ES-I3 (cell line): Measurements from ENCODE around the gene SP3.

ENCODE experiments used
- H3K36me3 ChIP-seq: 2 replicates; pipeline ENCODE4 v1.6.1; 2013; ENCODE audit warnings: mild to moderate bottlenecking, low read length, control low read depth, moderate library complexity; ENCODE audit not compliant: insufficient read depth
- H3K4me1 ChIP-seq: 2 replicates; pipeline ENCODE4 v1.6.1; 2013; ENCODE audit warnings: mild to moderate bottlenecking, control low read depth, low read length; ENCODE audit not compliant: insufficient read depth
- H3K9ac ChIP-seq: 2 replicates; pipeline ENCODE4 v1.6.1; 2013; ENCODE audit warnings: low read depth, mild to moderate bottlenecking, low read length, moderate library complexity
- H3K9me3 ChIP-seq: 2 replicates; pipeline ENCODE4 v1.6.1; 2013; ENCODE audit warnings: mild to moderate bottlenecking, low read length, moderate library complexity; ENCODE audit not compliant: control insufficient read depth, insufficient read depth

The SP3 gene

DNA sequence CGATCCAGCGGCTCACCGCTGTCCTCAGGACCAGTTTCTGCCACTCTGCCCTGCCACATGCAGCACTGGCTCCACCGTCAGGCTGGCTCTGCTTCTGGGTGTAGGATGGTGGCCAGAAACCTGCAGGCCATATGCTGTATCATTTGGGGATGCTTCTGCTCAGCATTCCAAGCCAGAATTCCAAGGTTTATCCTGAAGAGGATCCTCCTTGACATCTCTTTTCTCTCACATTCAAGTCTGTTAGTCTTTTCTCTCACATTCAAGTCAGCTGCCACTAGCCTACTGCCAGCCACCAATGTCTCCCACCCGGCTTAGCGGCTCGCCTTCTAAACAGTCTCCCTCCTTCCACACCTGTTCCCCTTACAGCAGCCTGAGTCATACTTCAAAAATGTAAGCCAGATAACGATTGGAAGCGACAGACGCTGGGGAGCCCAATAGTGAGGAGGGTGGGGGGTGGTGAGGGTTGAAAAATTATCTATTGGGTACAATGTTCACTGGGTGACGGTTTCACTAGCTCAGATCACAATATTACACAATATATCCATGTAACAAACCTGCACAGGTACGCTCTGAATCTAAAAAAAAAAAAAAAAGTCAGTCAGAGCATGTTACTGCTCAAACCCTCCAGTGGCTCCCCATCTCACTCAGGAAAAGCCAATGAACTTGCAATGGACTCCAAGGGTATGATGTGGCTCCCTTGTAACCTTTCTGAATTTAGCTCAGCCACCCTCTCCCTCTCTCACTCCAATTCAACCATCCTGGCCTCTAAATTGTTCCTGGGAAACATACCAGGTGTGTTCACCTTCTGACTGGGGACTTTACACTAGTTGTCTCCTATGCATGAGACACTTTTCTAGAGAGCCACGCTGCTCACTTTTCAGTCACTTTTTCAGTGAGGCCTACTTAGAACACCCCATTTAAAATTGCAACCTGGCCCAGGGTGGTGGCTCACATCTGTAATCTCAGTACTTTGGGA lies 38.8 kb upstream of the SP3 start:
- no peaks in the 10 kb centered on the region for H3K9me3 ChIP-seq
- H3K4me1 ChIP-seq: peaks cover 14% of the 10 kb centered on the region
- no peak overlapping the region for H3K9ac ChIP-seq
- H3K36me3 ChIP-seq: no peaks in the 10 kb centered on the region

DNA sequence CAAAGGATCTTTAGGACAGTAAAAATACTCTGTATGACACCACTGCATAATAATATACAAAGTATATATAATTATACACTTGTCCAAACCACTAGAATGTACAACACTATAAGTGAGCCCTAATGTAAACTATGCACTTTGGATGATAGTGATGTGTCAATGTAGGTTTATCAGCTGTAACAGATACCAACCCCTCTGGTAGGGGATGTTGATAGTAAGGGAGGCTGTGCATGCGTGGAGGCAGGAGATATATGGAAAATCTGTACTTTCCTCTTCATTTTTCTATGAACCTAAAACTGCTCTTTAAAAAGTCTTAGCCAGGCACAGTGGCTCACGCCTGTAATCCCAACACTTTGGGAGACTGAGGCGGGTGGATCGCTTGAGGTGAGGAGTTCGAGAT lies 37.5 kb upstream of the SP3 start:
- H3K36me3 ChIP-seq: no peaks in the 10 kb centered on the region
- no peaks in the 10 kb centered on the region for H3K9me3 ChIP-seq
- H3K9ac ChIP-seq: no peak overlapping the region
- peaks cover 14% of the 10 kb centered on the region for H3K4me1 ChIP-seq

GRCh38 chr2:174001107-174001506 lies 35.9 kb upstream of the SP3 start:
- Histone ChIP-seq H3K9me3 (no peaks in the 10 kb centered on the region), H3K9ac (no peak overlapping the region), H3K36me3 (no peaks in the 10 kb centered on the region), H3K4me1 (peaks cover 14% of the 10 kb centered on the region)

DNA sequence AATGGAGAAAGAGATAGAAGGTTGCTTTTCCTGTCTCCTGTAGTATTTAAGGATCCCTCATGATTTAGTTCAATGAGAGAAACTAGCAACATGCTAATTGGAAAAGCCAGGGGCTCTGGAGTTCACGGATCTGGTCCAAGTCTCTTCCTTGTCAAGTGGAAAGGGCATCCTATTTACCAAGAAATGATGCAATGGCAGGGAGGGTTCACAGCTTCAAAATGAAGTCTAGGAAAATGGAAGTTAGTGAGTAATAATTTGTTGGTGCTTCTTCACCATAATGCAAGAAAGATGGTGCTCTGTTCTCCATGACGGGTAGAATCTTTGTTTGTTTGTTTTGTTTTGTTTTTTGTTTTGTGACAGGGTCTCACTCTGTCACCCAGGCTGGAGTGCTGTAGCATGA lies 34.6 kb upstream of the SP3 start:
- H3K4me1 ChIP-seq: peaks cover 14% of the 10 kb centered on the region
- no peaks in the 10 kb centered on the region for H3K36me3 ChIP-seq
- H3K9me3 ChIP-seq: no peaks in the 10 kb centered on the region
- no peak overlapping the region for H3K9ac ChIP-seq

GRCh38 chr2:173999272-173999671 lies 34.1 kb upstream of the SP3 start:
- Histone ChIP-seq H3K9ac (no peak overlapping the region), H3K9me3 (no peaks in the 10 kb centered on the region), H3K4me1 (peaks cover 11% of the 10 kb centered on the region), H3K36me3 (no peaks in the 10 kb centered on the region)

GRCh38 chr2:173998386-173998785 lies 33.2 kb upstream of the SP3 start:
- Histone ChIP-seq H3K9ac (no peak overlapping the region), H3K36me3 (no peaks in the 10 kb centered on the region), H3K9me3 (no peaks in the 10 kb centered on the region), H3K4me1 (peaks cover 2% of the 10 kb centered on the region)

DNA sequence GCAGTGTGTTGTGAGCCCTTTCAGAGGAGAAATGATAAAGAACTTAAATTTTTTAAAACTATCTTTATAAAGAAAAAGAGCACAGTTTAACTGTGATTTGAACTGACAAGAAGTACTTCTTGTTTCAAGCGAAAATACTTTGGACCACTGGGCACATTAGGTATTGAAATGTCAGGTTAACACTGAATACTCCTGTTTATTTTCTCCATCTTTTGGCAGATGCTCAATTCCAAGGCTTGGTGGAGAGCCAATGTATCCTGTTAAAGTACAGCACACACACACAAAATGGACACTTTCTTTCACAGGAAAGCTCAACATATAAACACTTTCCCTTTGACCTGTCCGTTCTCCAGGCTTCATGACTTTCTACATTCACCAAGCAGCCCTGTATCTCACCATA lies 32.6 kb upstream of the SP3 start:
- no peak overlapping the region for H3K9ac ChIP-seq
- H3K9me3 ChIP-seq: no peaks in the 10 kb centered on the region

GRCh38 chr2:173997269-173997668 lies 32.1 kb upstream of the SP3 start:
- H3K36me3 ChIP-seq: no peaks in the 10 kb centered on the region
- no peaks in the 10 kb centered on the region for H3K9me3 ChIP-seq
- H3K9ac ChIP-seq: no peak overlapping the region
- no peaks in the 10 kb centered on the region for H3K4me1 ChIP-seq

More for the DNA sequence above, 32.6 kb upstream of the SP3 start:
- H3K4me1 ChIP-seq: no peaks in the 10 kb centered on the region
- no peaks in the 10 kb centered on the region for H3K36me3 ChIP-seq

GRCh38 chr2:173996766-173997165 lies 31.6 kb upstream of the SP3 start:
- no peaks in the 10 kb centered on the region for H3K4me1 ChIP-seq
- H3K9ac ChIP-seq: no peak overlapping the region
- H3K36me3 ChIP-seq: no peaks in the 10 kb centered on the region
- H3K9me3 ChIP-seq: no peaks in the 10 kb centered on the region

GRCh38 chr2:173993459-173993858 lies 28.3 kb upstream of the SP3 start:
- Histone ChIP-seq H3K36me3 (no peaks in the 10 kb centered on the region), H3K9me3 (no peaks in the 10 kb centered on the region), H3K4me1 (no peaks in the 10 kb centered on the region), H3K9ac (no peak overlapping the region)

DNA sequence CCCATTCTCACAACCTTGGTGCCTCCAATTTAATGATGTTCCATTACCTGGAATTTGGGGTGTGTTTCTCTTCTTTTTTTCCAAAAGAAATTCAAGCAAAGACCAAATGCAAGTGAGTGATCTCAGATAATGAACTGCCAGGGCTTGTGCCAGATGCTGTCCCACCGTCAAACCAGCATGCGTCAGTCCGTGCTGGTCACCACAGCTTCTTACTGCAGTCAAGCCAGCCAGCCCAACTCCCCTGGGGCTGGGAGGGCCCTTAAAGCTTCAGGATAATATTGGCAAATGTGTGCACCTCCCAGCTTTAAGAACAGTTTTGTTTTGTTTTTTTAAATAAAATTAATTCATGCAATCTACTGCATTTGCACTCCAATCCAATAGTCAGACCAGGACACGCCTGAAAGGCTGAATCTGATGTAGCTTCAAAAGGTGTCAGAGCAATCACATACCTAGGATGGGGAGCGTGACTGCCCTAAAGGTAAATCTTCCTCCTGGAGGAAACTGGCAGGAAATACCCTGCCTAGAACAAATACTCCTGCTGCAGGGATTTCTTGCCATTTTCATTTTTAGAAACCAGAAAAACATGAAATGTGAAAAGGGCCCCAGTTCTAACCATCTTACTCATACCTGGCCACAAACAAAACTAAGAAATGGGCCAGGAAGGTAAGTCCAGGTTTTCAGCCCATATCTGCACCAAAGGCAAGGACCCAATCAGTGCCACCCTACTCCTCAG lies 26.8 kb upstream of the SP3 start:
- no peak overlapping the region for H3K9ac ChIP-seq
- H3K36me3 ChIP-seq: no peaks in the 10 kb centered on the region
- H3K4me1 ChIP-seq: no peaks in the 10 kb centered on the region
- no peaks in the 10 kb centered on the region for H3K9me3 ChIP-seq

DNA sequence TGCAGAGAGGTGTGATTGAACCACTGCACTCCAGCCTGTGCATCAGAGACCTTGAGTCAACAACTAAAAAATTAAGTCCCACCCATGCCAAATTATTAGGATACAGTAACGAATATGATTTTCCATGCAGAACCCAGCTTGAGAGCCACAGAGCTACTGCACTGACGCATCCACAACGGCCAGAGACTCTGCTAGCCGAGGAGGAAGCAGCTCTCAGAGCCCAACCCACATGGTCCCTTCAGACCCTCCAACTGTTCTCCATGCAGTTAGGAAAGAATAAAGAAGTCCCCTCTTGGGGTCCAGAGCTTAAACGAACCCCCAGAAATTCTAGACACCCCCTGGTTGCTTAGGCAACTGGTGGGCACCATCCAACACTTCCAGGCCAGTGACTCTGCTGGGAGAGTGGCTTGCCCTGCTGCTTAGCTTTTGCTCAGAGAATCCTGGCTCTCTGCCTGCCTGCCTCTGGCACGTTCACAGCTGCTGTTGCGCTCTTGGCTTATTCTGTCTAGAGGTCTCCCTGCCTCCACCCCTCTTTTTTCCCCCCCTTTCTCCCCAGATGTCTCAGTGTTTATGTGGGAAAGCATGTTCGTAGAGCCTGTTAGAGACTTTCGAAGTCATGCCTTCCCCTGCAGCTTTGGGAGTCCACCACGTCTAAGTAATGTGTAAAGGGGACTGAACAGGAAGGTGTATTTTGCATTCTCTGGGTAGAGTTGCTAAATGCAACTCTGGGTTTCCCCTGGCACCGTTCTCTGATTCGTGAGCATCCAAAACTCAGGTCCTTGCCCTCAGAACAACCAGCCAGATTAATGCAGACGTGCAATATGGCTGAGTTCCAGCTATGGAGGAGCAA lies 26.0 kb upstream of the SP3 start:
- H3K4me1 ChIP-seq: no peaks in the 10 kb centered on the region
- no peaks in the 10 kb centered on the region for H3K36me3 ChIP-seq
- no peak overlapping the region for H3K9ac ChIP-seq
- H3K9me3 ChIP-seq: no peaks in the 10 kb centered on the region

DNA sequence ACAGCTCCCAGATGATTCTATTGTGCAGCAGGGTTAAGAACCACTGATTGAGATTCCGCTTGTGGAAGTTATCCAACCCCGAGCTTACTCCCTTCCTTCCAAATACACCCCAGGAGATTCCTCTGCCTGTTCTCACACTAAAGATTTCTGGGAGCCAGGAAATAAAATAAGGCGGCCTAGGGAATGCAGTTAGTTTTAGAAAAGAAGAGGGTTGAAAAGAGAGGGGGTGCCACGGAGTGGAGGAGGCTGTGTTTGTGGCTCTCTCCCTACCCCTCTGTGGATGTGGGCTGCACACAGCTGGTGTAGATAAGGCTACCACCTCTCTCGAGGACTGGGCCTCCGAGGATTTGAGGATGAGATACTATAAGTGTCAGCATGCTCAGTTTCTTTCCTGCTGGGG lies 25.1 kb upstream of the SP3 start:
- Histone ChIP-seq H3K9me3 (no peaks in the 10 kb centered on the region), H3K9ac (no peak overlapping the region), H3K4me1 (no peaks in the 10 kb centered on the region), H3K36me3 (no peaks in the 10 kb centered on the region)

DNA sequence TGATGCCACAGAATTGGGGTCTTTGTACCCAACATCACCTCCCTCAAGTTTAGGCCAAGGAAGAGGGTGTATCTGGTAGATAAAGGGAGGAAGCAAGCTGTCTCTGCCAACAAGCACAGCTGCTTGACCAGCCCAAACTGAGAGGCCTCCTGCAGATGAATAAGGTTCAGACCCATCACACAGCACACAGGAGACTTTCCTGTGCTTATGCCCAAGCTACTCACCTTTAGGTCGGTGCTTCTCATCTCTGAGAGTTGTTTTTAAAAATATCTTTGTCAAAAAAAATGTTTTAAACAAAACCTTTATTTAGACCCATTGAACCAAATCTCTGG lies 24.7 kb upstream of the SP3 start:
- no peak overlapping the region for H3K9ac ChIP-seq
- H3K9me3 ChIP-seq: no peaks in the 10 kb centered on the region
- no peaks in the 10 kb centered on the region for H3K4me1 ChIP-seq
- H3K36me3 ChIP-seq: no peaks in the 10 kb centered on the region
